B cell (primary cell): ENCODE measurements around the gene MATR3. TPM values are rescaled to one million over a fixed set of nuclear protein-coding genes. Genes with fewer than 3 reads are reported as not detected.
"Not testable (repeated sequence)": the region's sequence is repeated elsewhere in the genome, so short reads cannot be mapped to it uniquely, and the experiment has no call there.

Experiments used
- ATAC-seq: fragments of 200-7000 bp; cut with Tn5 transposase; one replicate; pipeline ENCODE4 v1.10.0; 2021; ENCODE audit warnings: low read depth, mild to moderate bottlenecking, moderate number of reproducible peaks, moderate library complexity
- CTCF ChIA-PET: fragments of 350-600 bp; sonication (Branson Sonifier 250); formaldehyde crosslinking; loops from one replicate; lab custom pipeline; 2021; ENCODE audit warnings: antibody characterized with exemption, inconsistent platforms; lab: Charles Lee
- POLR2A ChIA-PET: fragments of 350-600 bp; sonication (Branson Sonifier 250); formaldehyde crosslinking; loops from one replicate; lab custom pipeline; 2021; ENCODE audit warnings: antibody characterized with exemption; lab: Charles Lee
- DNase-seq: peaks from one replicate; pipeline ENCODE4 v3.0.0; 2013
- H2AFZ ChIP-seq: 2 replicates; pipeline ENCODE4 v1.6.1; 2012; ENCODE audit warnings: mild to moderate bottlenecking, low read depth, low read length; ENCODE audit not compliant: insufficient read depth, poor library complexity, severe bottlenecking
- H3K27ac ChIP-seq, 2 donors: 1 replicate in 1 of 2; 2 replicates in 1 of 2; pipeline ENCODE4 v1.5.1; 2012 to 2013; ENCODE audit warnings: low read length in 2 of 2, mild to moderate bottlenecking in 2 of 2, moderate library complexity in 1 of 2
- H3K27me3 ChIP-seq, 4 experiments: fragments of 200-600 bp in 1 of 4; sonication (generic) in 1 of 4; replicated peaks in 1 of 4; 1 replicate in 2 of 4; 2 replicates in 2 of 4; pipeline versions ENCODE4 v1.6.1 to v1.7.0; 2013 to 2016; ENCODE audit warnings: low read length in 3 of 4, mild to moderate bottlenecking in 2 of 4, mixed read lengths in 1 of 4, moderate library complexity in 1 of 4; ENCODE audit not compliant: insufficient read depth in 4 of 4, control insufficient read depth in 3 of 4; ENCODE audit errors: control extremely low read depth in 1 of 4
- H3K36me3 ChIP-seq, 2 experiments: replicated peaks in 1 of 2; 1 replicate in 1 of 2; 2 replicates in 1 of 2; pipeline versions ENCODE4 v1.6.1 to v1.7.1; 2013; ENCODE audit warnings: low read length in 1 of 2; ENCODE audit not compliant: insufficient read depth in 2 of 2, control insufficient read depth in 1 of 2; ENCODE audit errors: control extremely low read depth in 1 of 2, extremely low read depth in 1 of 2
- H3K4me1 ChIP-seq, 2 donors: fragments of 200-600 bp in 1 of 2; sonication (generic) in 1 of 2; 1 replicate in 1 of 2; 2 replicates in 1 of 2; pipeline versions ENCODE4 v1.5.1 to v1.6.1; 2013 to 2017; ENCODE audit warnings: low read length in 2 of 2; ENCODE audit not compliant: control insufficient read depth in 2 of 2, insufficient read depth in 2 of 2
- H3K4me2 ChIP-seq: replicated peaks from 2 replicates; pipeline ENCODE3; 2012; ENCODE audit warnings: mild to moderate bottlenecking, low read depth, low read length; ENCODE audit not compliant: poor library complexity, severe bottlenecking
- H3K4me3 ChIP-seq, 5 experiments: fragments of 200-600 bp in 1 of 5; sonication (generic) in 1 of 5; 1 replicate in 3 of 5; 2 replicates in 2 of 5; pipeline versions ENCODE4 v1.5.1 to v1.7.0; 2011 to 2016; ENCODE audit warnings: low read length in 4 of 5, mild to moderate bottlenecking in 4 of 5, low read depth in 2 of 5, control low read depth in 1 of 5, moderate library complexity in 1 of 5; ENCODE audit not compliant: insufficient read depth in 1 of 5; ENCODE audit errors: control extremely low read depth in 1 of 5, extremely low read depth in 1 of 5
- H3K79me2 ChIP-seq: fragments of 200-600 bp; sonication (generic); one replicate; pipeline ENCODE4 v1.6.0; 2016; ENCODE audit warnings: low read length; ENCODE audit not compliant: control insufficient read depth, insufficient read depth
- H3K9ac ChIP-seq: fragments of 200-600 bp; sonication (generic); 2 replicates; pipeline ENCODE4 v1.6.1; 2017; ENCODE audit warnings: mild to moderate bottlenecking, low read length, moderate library complexity
- H3K9me3 ChIP-seq, 3 donors: one replicate each; pipeline versions ENCODE4 v1.6.1 to v1.7.1; 2013; ENCODE audit warnings: low read length in 2 of 3; ENCODE audit not compliant: control insufficient read depth in 2 of 3, insufficient read depth in 1 of 3; ENCODE audit errors: control extremely low read depth in 1 of 3
- H4K20me1 ChIP-seq: 2 replicates; pipeline ENCODE4 v1.6.0; 2012; ENCODE audit warnings: mild to moderate bottlenecking, low read length; ENCODE audit not compliant: insufficient read depth, control insufficient read depth, poor library complexity, severe bottlenecking
- H3K27ac Mint-ChIP-seq: one replicate; pipeline ENCODE4 v1.8.0; 2021; ENCODE audit warnings: mixed read lengths
- H3K27me3 Mint-ChIP-seq: one replicate; pipeline ENCODE4 v1.8.0; 2021; ENCODE audit warnings: mixed read lengths
- H3K4me1 Mint-ChIP-seq: one replicate; pipeline ENCODE4 v1.8.0; 2021; ENCODE audit warnings: mixed read lengths
- H3K4me3 Mint-ChIP-seq: one replicate; pipeline ENCODE4 v1.8.0; 2021; ENCODE audit warnings: mixed read lengths
- H3K9me3 Mint-ChIP-seq: one replicate; pipeline ENCODE4 v1.8.0; 2022; ENCODE audit warnings: mixed read lengths; ENCODE audit not compliant: insufficient read depth
- EZH2 ChIP-seq: IDR thresholded peaks from 2 replicates; pipeline ENCODE4 v1.6.1; 2012; ENCODE audit warnings: borderline replicate concordance, low read depth, mild to moderate bottlenecking, moderate library complexity, low read length; ENCODE audit not compliant: insufficient read depth, poor library complexity, severe bottlenecking
- WGBS: methylation state at CpG from one replicate; pipeline ENCODE4 v1.1.5; 2013; ENCODE audit warnings: missing lambda C conversion rate; ENCODE audit not compliant: insufficient coverage; 5-methylcytosine and 5-hydroxymethylcytosine counted together
- intact Hi-C: fragments of 100-400 bp; cut with micrococcal nuclease; formaldehyde crosslinking; loops from one replicate; pipeline ENCODE4 v1.10.0; 2022
- polyA plus RNA-seq: library from polyadenylated mRNA; depleted of rRNA; stranded (reverse); fragments of >200 nt; gene quantifications from 2 replicates; pipeline ENCODE4 v1.2.3, GENCODE V29; 2012
- total RNA-seq, 2 donors: library from RNA; stranded (reverse); fragments of 120-200 nt in 1 of 2; gene quantifications; 1 replicate in 1 of 2; 2 replicates in 1 of 2; pipeline versions ENCODE4 v1.2.3 to v1.2.4, GENCODE V29; 2013 to 2022
- TF ChIP-seq, protein P1 (sequence below): fragments of 200-600 bp; IDR thresholded peaks from one replicate; pipeline ENCODE4 v1.8.0; 2022; ENCODE audit warnings: antibody characterized with exemption, mild to moderate bottlenecking

Gene MATR3
- total and polyA plus RNA-seq, 2 donors (not counting 1 experiment from before 2014, with no cell fraction given), result 76.7 to 243 TPM

DNA sequence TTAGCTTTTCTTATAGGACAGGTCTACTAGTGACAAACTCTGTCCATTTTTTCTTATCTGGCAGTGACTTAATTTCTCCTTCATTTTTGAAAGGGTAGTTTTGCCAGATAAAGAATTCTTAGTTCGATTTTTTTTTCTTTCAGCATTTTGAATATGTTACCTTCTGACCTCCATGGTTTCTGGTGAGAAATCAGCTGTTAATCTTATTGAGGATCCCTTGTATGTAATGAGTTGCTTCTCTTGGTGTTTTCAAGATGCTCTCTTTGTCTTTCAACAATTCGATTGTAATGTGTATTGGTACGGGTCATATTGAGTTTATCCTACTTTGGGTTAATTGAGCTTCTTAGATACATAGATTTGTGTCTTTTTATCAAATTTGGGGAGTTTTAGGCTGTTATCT is 60.6 kb downstream of the MATR3 start:
- ATAC-seq, result no peak
- Histone ChIP-seq H4K20me1 (peaks cover 93% of the 10 kb centered on the region), H3K4me2 (no peak overlapping the region), H3K79me2 (peaks cover 100% of the 10 kb centered on the region), H2AFZ (no peak overlapping the region), H3K4me3 (no peak overlapping the region), H3K9me3 (peaks cover 0 to 4% (median 0%) of the 10 kb centered on the region in 3 donors), H3K36me3 (peaks cover 4 to 5% of the 10 kb centered on the region in 2 experiments), H3K27me3 (no peaks in the 10 kb centered on the region), H3K4me1 (no peaks in the 10 kb centered on the region), H3K27ac (no peak overlapping the region), H3K9ac (no peak overlapping the region)
- no peak overlapping the region for H3K27ac Mint-ChIP-seq
- TF ChIP-seq, protein P1, sequence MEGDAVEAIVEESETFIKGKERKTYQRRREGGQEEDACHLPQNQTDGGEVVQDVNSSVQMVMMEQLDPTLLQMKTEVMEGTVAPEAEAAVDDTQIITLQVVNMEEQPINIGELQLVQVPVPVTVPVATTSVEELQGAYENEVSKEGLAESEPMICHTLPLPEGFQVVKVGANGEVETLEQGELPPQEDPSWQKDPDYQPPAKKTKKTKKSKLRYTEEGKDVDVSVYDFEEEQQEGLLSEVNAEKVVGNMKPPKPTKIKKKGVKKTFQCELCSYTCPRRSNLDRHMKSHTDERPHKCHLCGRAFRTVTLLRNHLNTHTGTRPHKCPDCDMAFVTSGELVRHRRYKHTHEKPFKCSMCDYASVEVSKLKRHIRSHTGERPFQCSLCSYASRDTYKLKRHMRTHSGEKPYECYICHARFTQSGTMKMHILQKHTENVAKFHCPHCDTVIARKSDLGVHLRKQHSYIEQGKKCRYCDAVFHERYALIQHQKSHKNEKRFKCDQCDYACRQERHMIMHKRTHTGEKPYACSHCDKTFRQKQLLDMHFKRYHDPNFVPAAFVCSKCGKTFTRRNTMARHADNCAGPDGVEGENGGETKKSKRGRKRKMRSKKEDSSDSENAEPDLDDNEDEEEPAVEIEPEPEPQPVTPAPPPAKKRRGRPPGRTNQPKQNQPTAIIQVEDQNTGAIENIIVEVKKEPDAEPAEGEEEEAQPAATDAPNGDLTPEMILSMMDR, result no peak
- TF ChIP-seq EZH2, result no peak
- CTCF ChIA-PET, result interaction anchor here (1.4 kb wide), 1 partner anchor 12 kb away, joined by 4 read pairs; the partner anchor contains the start of gene PAIP2
- POLR2A ChIA-PET, result no interaction called here
- DNase-seq, result no peak
- WGBS, result no CpG with 5 or more reads among the region's 3 CpGs
- H3K4me1 Mint-ChIP-seq, result peaks cover 34% of the 10 kb centered on the region
- no peaks in the 10 kb centered on the region for H3K9me3 Mint-ChIP-seq
- H3K27me3 Mint-ChIP-seq, result no peaks in the 10 kb centered on the region
- intact Hi-C loops, result no loop called here
- no peak overlapping the region for H3K4me3 Mint-ChIP-seq

DNA sequence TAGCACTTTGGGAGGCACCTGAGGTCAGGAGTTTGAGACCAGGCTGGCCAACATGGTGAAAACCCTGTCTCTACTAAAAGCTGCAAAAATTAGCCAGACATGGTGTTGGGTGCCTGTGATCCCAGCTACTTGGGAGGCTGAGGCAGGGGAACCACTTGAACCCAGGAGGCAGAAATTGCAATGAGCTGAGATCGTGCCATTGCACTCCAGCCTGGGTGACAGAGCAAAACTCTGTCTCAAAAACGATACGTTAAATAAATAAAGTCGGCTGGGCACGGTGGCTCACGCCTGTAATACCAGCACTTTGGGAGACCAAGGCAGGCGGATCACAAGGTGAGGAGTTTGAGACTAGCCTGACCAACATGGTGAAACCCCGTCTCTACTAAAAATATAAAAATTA is 62.4 kb downstream of the MATR3 start:
- H2AFZ ChIP-seq, H3K4me2 ChIP-seq, H3K27ac Mint-ChIP-seq, H3K27me3 ChIP-seq, POLR2A ChIA-PET, H3K4me3 ChIP-seq, H3K9me3 ChIP-seq, H3K9me3 Mint-ChIP-seq, H3K36me3 ChIP-seq, H3K27me3 Mint-ChIP-seq, H3K4me1 ChIP-seq, DNase-seq, intact Hi-C loops, ATAC-seq, H3K27ac ChIP-seq, H3K4me3 Mint-ChIP-seq, H3K9ac ChIP-seq: not testable (repeated sequence)
- Histone ChIP-seq H4K20me1 (peaks cover 96% of the 10 kb centered on the region), H3K79me2 (peaks cover 100% of the 10 kb centered on the region)
- 94% methylated on average over 6 of the region's 8 CpGs for WGBS
- peaks cover 38% of the 10 kb centered on the region for H3K4me1 Mint-ChIP-seq
- CTCF ChIA-PET, result interaction anchor here (0.7 kb wide), 1 partner anchor 506 kb away, joined by 3 read pairs; no protein-coding TSS in a partner anchor
